ENCODE data around the gene NCAPD2. TPM values are rescaled to one million over a fixed set of nuclear protein-coding genes. Genes with fewer than 3 reads are reported as not detected.

Gene NCAPD2
- total RNA-seq, 1 experiment from 2014 or later = 114 TPM

- Histone ChIP-seq H3K4me2 (ENCODE audit: insufficient read depth, insufficient read length, low read length) (peak overlapping the region; percentile 95), H4K5ac (ENCODE audit: insufficient read length, low read depth, low read length) (no peak overlapping the region), H3K14ac (ENCODE audit: insufficient read depth, low read length) (no peak overlapping the region), H3K79me1 (ENCODE audit: insufficient read depth, low read depth, low read length, poor library complexity, severe bottlenecking) (peaks cover 3% of the 10 kb centered on the region), H3K27ac (ENCODE audit: insufficient read length, low read depth, low read length) (no peak overlapping the region), H4K8ac (replicated peaks; ENCODE audit: insufficient read length, low read depth, low read length) (no peak overlapping the region), H4K91ac (ENCODE audit: insufficient read length, low read depth, low read length) (no peak overlapping the region), H2BK5ac (ENCODE audit: insufficient read length, low read length) (no peak overlapping the region), H3K23ac (ENCODE audit: insufficient read length, low read depth, low read length) (no peak overlapping the region), H2BK20ac (ENCODE audit: low read depth, low read length, poor library complexity, severe bottlenecking) (no peak overlapping the region), H3K23me2 (ENCODE audit: insufficient read length, low read depth, low read length, poor library complexity, severe bottlenecking) (peaks cover 11% of the 10 kb centered on the region), H2BK15ac (ENCODE audit: low read depth, low read length) (no peak overlapping the region), H3K56ac (ENCODE audit: insufficient read length, low read depth, low read length) (no peak overlapping the region), H2AFZ (ENCODE audit: low read length) (no peak overlapping the region), H3K4me1 (ENCODE audit: insufficient read depth, low read length) (peaks cover 2% of the 10 kb centered on the region; the same call in 1 of the 2 replicates), H3K27me3 (ENCODE audit: insufficient read depth, low read length) (no peaks in the 10 kb centered on the region), H3K9ac (ENCODE audit: extremely low read depth, insufficient read length, low read length) (peak overlapping the region; percentile 62), H3K18ac (ENCODE audit: insufficient read length, low read depth, low read length) (no peak overlapping the region), H3K4ac (ENCODE audit: low read depth, low read length) (no peak overlapping the region), H3K9me3 (ENCODE audit: control insufficient read depth, low read depth, low read length) (no peaks in the 10 kb centered on the region), H2BK120ac (ENCODE audit: low read depth, low read length, poor library complexity, severe bottlenecking) (no peak overlapping the region), H4K20me1 (ENCODE audit: control insufficient read depth, insufficient read depth, insufficient read length) (no peaks in the 10 kb centered on the region), H3K79me2 (ENCODE audit: insufficient read depth, low read length) (peaks cover 10% of the 10 kb centered on the region; the same call in 1 of the 2 replicates), H3T11ph (ENCODE audit: low read length) (no peak overlapping the region), H2AK5ac (ENCODE audit: insufficient read length, low read length) (no peak overlapping the region), H2BK12ac (ENCODE audit: insufficient read length, low read depth, low read length) (no peak overlapping the region)
- peak; percentile 96 for DNase-seq
- Mint-ChIP-seq H3K27me3 (ENCODE audit: low read depth) (no peaks in the 10 kb centered on the region), H3K4me3 (peak overlapping the region; percentile 87 to 95), H3K27ac (peak overlapping the region in 2 of 3 experiments; percentile 65 to 88; a peak in 3 of 7 replicates), H3K36me3 (ENCODE audit: insufficient read depth in 1 of 3, low read depth in 3 of 3) (peaks cover 9 to 47% (median 18%) of the 10 kb centered on the region in 3 experiments; a peak in 6 of 7 replicates), H3K4me1 (peaks cover 27 to 38% of the 10 kb centered on the region in 2 experiments), H3K9me3 (no peaks in the 10 kb centered on the region)
- peak; percentile 80 for TF ChIP-seq CTCF (conservative IDR thresholded peaks at IDR 0.05)
- no CpG with 5 or more reads among the region's 22 CpGs for WGBS (ENCODE audit: extremely low coverage, insufficient read length, low lambda C conversion rate)
Observed at GRCh38 chr12:6554168-6555017, 60.5 kb downstream of the NCAPD2 start.

Measured in H9 (cell line).